Colonic mucosa (tissue), 4 donors: ENCODE results near the gene GPC1. TPM values are rescaled to one million over a fixed set of nuclear protein-coding genes. Genes with fewer than 3 reads are reported as not detected.
A peak's percentile ranks its signal among the peaks of the same experiment; 100 is the strongest.

Experiments used
- DNase-seq: peaks from one replicate; pipeline ENCODE4 v3.0.0-alpha.2; 2020
- H3K27ac ChIP-seq: fragments of 200-600 bp; one replicate; pipeline ENCODE4 v1.8.0; 2021
- H3K27me3 ChIP-seq: fragments of 200-600 bp; one replicate; pipeline ENCODE4 v1.8.0; 2021
- H3K36me3 ChIP-seq: fragments of 200-600 bp; one replicate; pipeline ENCODE4 v1.8.0; 2021
- H3K4me1 ChIP-seq: fragments of 200-600 bp; one replicate; pipeline ENCODE4 v1.8.0; 2021; ENCODE audit warnings: mild to moderate bottlenecking
- H3K4me3 ChIP-seq: fragments of 200-600 bp; one replicate; pipeline ENCODE4 v1.8.0; 2021
- H3K9ac ChIP-seq, 2 donors: one replicate each; pipeline ENCODE4 v1.7.0; 2013; ENCODE audit warnings: control low read depth in 2 of 2, low read depth in 2 of 2, low read length in 2 of 2
- H3K9me3 ChIP-seq: fragments of 200-600 bp; one replicate; pipeline ENCODE4 v1.8.0; 2021
- CTCF ChIP-seq: fragments of 200-600 bp; IDR thresholded peaks from one replicate; pipeline ENCODE4 v1.8.0; 2022; ENCODE audit warnings: antibody characterized with exemption, mild to moderate bottlenecking
- intact Hi-C: fragments of 100-400 bp; cut with DNase I; formaldehyde crosslinking; loops from one replicate; pipeline ENCODE4 v1.14.1; 2022
- total RNA-seq, 2 donors: library from RNA; stranded (reverse); fragmentation: NEBNext Ultra II Directional in 1 of 2; extraction: Animal tissue kit (Norgen Biotek cat#: 25700) in 1 of 2; gene quantifications; one replicate each; pipeline ENCODE4 v1.2.1, GENCODE V29; 2021
- donor health status: healthy.
- donor health status: DM: no; HTN: no; CAD: no.
- donor health status: DM: no; HTN: no; CAD: no.

GPC1 gene
- total RNA-seq, 2 donors from 2014 or later: 19.0 to 23.1 TPM

- DNase-seq: no peak
- no peak for TF ChIP-seq CTCF
- no peak overlapping the region for H3K27ac ChIP-seq
These were observed 39.4 kb upstream of the GPC1 start for GRCh38 chr2:240395896-240396622.

GRCh38 chr2:240396623-240397541 is 38.6 kb upstream of the GPC1 start:
- Histone ChIP-seq H3K27ac (no peak overlapping the region), H3K4me1 (no peaks in the 10 kb centered on the region), H3K9ac (no peak overlapping the region), H3K9me3 (no peaks in the 10 kb centered on the region), H3K27me3 (no peaks in the 10 kb centered on the region), H3K4me3 (no peak overlapping the region), H3K36me3 (no peaks in the 10 kb centered on the region)
- TF ChIP-seq CTCF: no peak
- intact Hi-C loops: no loop called here
- DNase-seq: no peak

More at GRCh38 chr2:240395896-240396622, 39.4 kb upstream of the GPC1 start:
- Histone ChIP-seq H3K9ac (no peak overlapping the region), H3K27me3 (no peaks in the 10 kb centered on the region), H3K4me1 (no peaks in the 10 kb centered on the region), H3K36me3 (no peaks in the 10 kb centered on the region), H3K9me3 (no peaks in the 10 kb centered on the region), H3K4me3 (no peak overlapping the region)
- intact Hi-C loops: no loop called here

GRCh38 chr2:240397542-240397916 is 37.9 kb upstream of the GPC1 start:
- no peaks in the 10 kb centered on the region for H3K4me1 ChIP-seq
- H3K4me3 ChIP-seq: no peak overlapping the region
- H3K36me3 ChIP-seq: no peaks in the 10 kb centered on the region
- intact Hi-C loops: no loop called here
- H3K27ac ChIP-seq: no peak overlapping the region
- no peak overlapping the region for H3K9ac ChIP-seq
- no peak for DNase-seq
- H3K9me3 ChIP-seq: no peaks in the 10 kb centered on the region
- no peaks in the 10 kb centered on the region for H3K27me3 ChIP-seq
- no peak for TF ChIP-seq CTCF

GRCh38 chr2:240397924-240398645 is 37.4 kb upstream of the GPC1 start:
- Histone ChIP-seq H3K9me3 (no peaks in the 10 kb centered on the region), H3K27ac (no peak overlapping the region), H3K27me3 (no peaks in the 10 kb centered on the region), H3K36me3 (no peaks in the 10 kb centered on the region), H3K4me1 (no peaks in the 10 kb centered on the region), H3K4me3 (no peak overlapping the region), H3K9ac (no peak overlapping the region)
- intact Hi-C loops: no loop called here
- peak; percentile 10 for DNase-seq
- TF ChIP-seq CTCF: no peak

GRCh38 chr2:240398661-240399267 is 36.7 kb upstream of the GPC1 start:
- Histone ChIP-seq H3K36me3 (no peaks in the 10 kb centered on the region), H3K9me3 (no peaks in the 10 kb centered on the region), H3K27me3 (no peaks in the 10 kb centered on the region), H3K27ac (no peak overlapping the region), H3K9ac (no peak overlapping the region), H3K4me3 (no peak overlapping the region), H3K4me1 (no peaks in the 10 kb centered on the region)
- no peak for TF ChIP-seq CTCF
- intact Hi-C loops: no loop called here
- DNase-seq: peak; percentile 12
